GM18498 (cell line): Measurements from ENCODE around the gene MT1H.
"Not testable (repeated sequence)": the region's sequence is repeated elsewhere in the genome, so short reads cannot be mapped to it uniquely, and the experiment has no call there.

Experiments
- ATAC-seq: cut with Tn5 transposase; IDR thresholded peaks from one replicate; pipeline ENCODE4 v1.9.1; 2021; ENCODE audit warnings: mild to moderate bottlenecking, moderate library complexity; ENCODE audit not compliant: unreplicated experiment

Gene MT1H

DNA sequence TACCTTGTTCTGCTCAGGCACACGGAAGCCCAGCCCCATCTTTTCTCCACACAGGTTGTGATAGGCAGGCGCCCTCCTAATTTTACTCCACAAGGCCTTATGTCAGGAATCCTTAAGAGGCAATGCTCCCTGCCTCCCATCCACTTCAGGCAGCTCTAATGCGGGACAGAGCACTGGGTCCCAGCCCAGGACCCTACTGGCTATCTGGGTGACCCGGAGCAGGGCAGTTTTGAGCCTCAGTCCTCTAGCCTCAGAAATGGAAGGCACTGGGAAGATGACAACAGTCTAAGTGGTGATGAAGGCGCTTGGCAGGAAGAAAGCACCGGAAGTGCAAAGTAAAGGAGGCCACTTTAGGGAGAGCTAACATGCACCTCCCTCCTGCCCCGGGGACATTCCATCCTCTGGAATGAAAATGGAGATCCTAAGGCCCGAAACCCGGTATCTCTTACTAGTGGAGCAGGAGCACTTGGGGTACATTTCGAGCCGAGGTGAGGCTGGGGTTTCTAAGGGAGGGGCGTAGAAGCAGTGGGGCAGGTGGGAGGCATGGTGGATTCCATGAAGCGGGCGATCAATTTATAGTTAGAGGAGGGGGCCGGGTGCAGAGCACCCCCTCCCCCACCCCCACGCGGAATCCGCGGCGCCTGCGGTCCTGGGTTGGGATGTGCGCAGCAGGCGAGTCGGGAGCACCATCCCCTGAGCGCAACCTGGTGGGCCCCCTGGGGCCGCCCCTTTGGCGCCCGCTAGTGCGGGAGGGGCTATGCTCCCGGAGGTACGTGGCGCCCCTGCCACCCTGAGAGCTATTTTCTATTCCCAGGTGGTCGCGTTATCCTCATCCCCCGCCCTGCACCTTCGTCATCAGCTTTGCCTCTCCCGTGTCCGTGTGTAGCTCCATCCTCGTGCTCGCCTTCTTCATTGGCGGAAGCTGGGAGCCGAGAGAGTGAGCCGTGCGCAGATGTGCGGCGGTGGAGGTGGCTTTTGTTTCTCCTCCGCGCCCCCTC is 7.0 kb upstream of the MT1H start:
- no peak for ATAC-seq

DNA sequence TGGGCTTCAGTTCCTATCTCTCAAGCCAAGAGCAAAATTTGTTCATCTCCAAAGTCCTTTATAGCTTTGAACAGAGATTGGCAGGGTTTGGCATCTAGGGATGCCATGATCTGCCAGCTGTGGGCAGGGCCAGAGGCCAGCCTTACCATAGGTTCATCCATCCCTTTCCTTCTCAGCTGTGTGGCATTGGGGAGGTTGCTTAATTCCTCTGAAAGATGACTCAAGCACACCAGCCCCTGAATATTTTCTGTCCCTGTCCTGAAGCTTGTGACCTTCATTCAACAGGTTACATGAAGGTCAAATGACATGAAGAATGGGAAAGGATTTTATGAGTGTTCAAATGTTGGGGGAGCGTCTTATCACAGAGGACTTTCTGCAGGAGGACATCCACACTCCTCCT is 5.1 kb upstream of the MT1H start:
- no peak for ATAC-seq

- not testable (repeated sequence) for ATAC-seq
Measured at GRCh38 chr16:56665286-56666261, 4.0 kb upstream of the MT1H start.

GRCh38 chr16:56667581-56668571 is 1.7 kb upstream of the MT1H start, which contains the start of gene MT1G:
Gene MT1G (minus strand): TSS chr16:56668065. CDS start chr16:56667993, 72 bp downstream.
- no peak for ATAC-seq

DNA sequence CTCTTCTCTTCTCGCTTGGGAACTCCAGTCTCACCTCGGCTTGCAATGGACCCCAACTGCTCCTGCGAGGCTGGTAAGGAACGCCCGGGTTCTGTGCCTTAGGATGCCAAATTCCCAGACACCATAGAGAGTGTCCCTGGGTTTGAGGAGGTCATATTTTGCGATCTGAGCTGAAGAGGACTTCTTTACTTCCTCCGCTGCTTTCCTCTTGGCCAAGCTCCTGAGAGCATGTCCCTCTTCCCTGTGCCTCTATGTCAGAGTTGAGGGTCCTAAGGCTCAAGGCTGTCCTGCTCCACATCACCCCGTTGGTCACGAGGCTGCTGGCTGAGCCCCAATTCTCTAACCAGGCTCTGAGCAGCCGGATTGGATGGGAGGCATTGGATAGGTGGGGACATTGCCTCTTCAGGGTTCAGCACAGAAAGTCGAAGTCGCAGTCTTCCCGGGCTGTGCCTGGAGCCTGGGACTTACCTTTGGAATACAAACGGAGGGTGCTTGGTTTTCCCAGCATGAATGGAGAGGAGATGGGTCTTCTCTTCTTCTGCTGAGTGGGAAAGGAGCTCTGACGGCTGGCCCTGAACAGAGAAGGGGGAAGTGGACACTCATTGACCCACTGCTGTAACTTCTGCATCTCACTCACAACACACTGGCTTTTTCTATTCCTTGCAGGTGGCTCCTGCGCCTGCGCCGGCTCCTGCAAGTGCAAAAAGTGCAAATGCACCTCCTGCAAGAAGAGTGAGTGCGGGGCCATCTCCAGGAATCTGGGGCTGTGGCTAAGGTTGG is 416 bp downstream of the MT1H start:
- ATAC-seq, result no peak

DNA sequence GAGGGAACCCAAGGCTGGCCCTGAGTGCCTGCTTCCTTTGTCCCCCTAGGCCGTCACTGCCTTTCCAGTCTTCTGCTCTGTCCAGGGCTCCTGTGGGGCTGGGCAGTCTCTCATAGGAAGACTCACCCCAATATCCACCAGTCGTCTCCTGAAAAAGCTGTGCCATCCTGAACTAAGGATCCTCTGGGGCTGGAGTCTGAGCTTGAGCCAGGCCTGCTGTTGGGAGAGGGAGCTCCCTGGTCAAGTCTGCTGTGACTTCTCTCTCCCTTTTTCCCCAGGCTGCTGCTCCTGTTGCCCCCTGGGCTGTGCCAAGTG is 963 bp downstream of the MT1H start:
- ATAC-seq, result no peak

GRCh38 chr16:56671691-56672090 is 2.1 kb downstream of the MT1H start:
- ATAC-seq, result not testable (repeated sequence)

- ATAC-seq, result not testable (repeated sequence)
Measured at GRCh38 chr16:56672171-56672570, 2.6 kb downstream of the MT1H start.

DNA sequence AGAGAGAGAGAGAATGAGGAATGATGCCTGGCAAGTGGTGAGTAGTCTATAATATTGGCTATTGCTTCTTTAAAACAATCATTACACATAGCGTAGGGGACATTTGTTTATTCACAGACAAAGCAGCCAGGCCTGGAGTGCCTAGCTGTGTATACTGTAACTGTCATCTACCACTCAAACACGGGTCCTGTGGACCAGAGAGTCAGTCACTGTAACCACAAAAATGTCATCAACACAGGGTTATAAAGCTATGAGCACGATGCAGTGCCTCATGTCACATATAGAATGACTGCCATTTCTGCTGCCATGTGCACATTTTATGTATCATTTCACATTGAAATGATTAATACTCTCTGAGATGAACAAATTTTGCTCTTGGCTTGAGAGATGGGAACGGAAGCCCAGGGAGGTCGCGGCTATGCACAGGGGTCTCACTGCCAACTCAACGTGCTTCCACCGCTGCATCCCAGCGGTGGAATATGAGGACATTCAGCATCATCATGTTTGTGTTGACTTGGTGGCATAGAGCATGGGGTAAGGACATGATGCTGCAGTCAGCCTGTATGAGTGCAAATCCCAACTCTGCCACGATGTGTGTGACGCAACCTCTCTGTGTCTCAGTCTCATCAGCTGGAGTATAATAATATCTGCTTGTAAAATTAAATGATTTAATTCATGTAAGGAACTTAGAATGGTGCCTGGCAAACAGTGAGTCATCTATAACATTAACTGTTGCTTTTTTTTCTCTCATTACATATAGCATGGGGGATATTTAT is 3.3 kb downstream of the MT1H start:
- ATAC-seq, result no peak

DNA sequence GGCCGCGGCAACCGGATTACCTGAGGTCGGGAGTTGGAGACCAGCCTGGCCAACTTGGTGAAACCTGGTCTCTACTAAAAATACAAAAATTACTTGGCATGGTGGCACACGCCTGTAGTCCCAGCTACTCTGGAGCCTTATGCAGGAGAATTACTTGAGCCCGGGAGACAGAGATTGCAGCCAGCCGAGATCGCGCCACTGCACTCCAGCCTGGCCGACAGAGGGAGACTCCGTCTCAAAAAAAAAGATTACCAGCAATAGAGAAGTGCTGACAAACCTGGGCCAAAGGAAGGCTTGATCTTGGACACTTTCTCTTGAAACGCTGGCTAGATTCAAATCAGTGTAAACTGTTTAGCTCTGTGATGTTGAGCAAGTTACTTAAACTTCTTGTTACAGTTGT is 4.3 kb downstream of the MT1H start:
- no peak for ATAC-seq

DNA sequence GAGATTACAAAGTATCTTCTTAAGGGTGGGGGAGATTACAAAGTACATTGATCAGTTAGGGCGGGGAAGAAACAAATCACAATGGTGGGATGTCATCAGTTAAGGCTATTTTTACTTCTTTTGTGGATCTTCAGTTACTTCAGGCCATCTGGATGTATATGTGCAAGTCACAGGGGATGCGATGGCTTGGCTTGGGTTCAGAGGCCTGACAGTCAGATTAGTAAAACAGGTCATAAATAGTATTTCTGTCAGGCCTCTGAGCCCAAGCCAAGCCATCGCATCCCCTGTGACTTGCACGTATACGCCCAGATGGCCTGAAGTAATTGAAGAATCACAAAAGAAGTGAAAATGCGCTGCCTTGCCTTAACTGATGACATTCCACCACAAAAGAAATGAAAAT is 5.0 kb downstream of the MT1H start:
- ATAC-seq, result not testable (repeated sequence)

DNA sequence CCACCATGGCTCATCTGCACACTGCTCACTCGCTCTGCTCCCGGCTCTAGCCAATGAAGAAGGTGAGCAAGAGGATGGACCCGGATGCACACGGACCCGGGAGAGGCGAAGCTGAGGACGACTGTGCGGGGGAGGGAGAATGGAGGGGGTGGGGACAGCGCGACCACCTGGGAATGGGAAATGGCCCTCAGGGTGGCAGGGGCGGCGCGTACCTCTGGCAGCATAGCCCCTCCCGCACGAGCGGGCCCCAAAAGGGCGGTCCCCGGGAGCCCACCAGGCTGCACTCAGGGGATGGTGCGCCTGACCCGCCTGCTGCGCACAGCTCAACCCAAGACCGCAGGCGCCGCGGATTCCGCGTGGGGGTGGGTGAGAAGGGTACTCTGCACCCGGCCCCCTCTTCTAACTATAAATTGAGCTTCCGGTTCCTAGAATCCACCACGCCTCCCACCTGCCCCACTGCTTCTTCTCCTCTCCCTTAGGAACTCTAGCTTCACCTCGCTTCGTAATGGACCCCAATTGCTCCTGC is 6.1 kb downstream of the MT1H start:
- no peak for ATAC-seq

- no peak for ATAC-seq
Measured at GRCh38 chr16:56677474-56677873, 7.9 kb downstream of the MT1H start.

DNA sequence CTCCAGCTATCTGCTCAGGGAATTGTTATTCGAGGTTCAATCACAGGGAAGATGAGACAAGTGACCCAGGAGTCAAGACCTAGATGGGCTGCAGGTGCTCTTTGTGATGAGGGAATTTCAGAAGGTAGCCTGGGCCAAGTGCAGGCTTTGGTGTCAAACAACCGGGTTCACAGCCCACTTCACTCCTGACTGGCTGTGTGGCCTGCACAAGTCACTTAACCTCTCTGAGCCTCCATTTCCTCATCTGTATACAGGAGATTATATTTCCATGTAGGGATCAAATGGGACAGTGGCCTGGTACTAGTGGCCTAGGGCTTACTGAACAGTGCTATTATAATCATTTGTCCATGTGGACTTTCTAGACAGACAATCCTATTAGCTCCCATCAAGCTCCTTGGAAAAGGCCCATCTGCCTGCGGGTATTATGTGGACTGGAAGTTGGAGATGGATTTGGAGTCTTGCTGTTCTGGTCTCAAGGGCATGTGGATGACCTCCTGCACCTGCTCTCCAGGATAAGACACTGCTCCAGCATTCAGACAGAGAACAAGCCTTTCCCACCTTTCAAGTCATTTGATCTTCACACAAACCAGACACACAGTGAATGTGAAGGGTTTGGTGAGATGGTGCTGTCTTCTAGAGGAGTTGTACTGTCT is 9.6 kb downstream of the MT1H start:
- no peak for ATAC-seq

DNA sequence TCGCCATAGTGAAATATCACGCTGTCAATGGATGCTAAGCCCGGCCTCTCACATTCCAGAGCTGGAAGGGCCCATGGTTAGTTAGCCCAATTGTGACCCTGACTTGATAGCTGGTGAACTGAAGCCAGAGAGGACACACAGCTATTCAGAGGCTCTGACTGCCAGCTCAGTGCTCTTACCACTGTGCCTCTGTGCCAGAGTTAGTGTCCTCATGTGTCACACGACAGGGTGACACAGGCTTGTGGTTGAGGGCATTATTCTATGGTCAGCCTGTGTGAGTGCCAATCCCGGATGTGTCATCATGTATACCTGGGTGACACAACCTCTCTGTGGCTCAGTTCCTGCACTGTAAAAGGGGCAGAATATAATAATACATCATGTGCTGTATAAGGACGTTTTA is 10.2 kb downstream of the MT1H start:
- no peak for ATAC-seq

- peak; percentile 97 for ATAC-seq
Measured at GRCh38 chr16:56681939-56682702, 12.5 kb downstream of the MT1H start, which contains the start of gene MT1X. Gene MT1X (plus strand): TSS chr16:56682470. CDS start chr16:56682541, 71 bp downstream.
